Stimulated activated CD4-positive, alpha-beta T cell treated with anti-CD3 and anti-CD28 coated beads, Interleukin-12 subunit alpha, Interleukin-12 subunit beta, amount 100 ng/mL, for 48 hours (primary cell): Measurements from ENCODE around the gene CSDE1.

ENCODE experiments used
- DNase-seq, 3 donors: peaks; one replicate each; pipeline ENCODE4 v3.0.0-alpha.2; 2020; ENCODE audit warnings: low read depth in 2 of 3, low spot score in 1 of 3

The CSDE1 gene

DNA sequence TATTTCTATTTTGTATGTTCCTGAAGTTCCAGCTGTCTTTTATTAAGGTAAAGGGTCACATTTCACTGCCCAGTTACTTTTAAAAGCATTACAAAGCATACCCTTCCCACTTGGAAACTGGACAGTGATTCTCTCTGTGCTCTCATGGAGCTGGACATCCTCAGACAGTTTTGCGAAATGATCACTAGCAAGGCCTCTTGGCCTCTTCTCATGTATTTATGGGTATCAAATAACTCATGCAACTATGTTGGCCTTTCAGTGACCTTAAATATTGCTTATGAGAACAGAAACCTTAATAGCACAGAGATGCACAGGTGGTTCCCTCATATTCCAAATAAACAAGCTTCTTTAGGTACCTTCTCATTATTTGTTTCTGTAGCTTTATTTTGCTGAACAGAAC lies 54.5 kb downstream of the CSDE1 start:
- no peak for DNase-seq

- DNase-seq, result no peak
These were observed 55.0 kb downstream of the CSDE1 start for GRCh38 chr1:114702737-114703136.

GRCh38 chr1:114701931-114702330 lies 55.9 kb downstream of the CSDE1 start:
- DNase-seq, result no peak

DNA sequence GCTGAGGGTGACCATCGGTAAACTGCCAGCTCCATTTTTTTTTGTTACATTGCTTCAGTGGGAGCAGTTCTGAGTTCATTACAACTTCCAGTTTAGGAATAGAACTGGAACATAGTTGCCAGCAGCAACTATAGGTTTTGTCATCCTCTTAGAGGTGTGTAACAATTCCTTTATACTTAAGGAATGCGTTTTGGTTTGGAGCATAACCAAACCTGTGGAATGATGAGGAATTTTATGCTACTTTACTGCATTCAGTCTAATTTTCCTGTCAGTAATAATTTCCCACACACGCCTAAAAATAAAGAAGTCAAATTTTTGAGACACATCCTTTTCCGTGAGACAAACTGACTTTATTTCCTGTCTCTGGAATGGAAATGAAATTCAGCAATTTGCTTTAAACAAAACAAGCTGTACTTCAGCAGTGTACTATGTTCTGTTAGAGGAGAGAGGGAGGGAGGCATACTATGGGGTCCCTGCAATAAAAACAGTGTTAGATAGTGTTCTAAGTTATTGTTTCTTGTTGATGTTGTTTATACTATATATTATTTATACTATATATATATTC lies 57.7 kb downstream of the CSDE1 start:
- no peak for DNase-seq

- DNase-seq, result no peak
These were observed 61.0 kb downstream of the CSDE1 start for GRCh38 chr1:114696810-114697209.

- no peak for DNase-seq
These were observed 62.2 kb downstream of the CSDE1 start, which contains the start of gene AMPD1 for GRCh38 chr1:114695430-114696058. AMPD1 (minus strand) TSS chr1:114695546; CDS start chr1:114695471, 75 bp downstream.

DNA sequence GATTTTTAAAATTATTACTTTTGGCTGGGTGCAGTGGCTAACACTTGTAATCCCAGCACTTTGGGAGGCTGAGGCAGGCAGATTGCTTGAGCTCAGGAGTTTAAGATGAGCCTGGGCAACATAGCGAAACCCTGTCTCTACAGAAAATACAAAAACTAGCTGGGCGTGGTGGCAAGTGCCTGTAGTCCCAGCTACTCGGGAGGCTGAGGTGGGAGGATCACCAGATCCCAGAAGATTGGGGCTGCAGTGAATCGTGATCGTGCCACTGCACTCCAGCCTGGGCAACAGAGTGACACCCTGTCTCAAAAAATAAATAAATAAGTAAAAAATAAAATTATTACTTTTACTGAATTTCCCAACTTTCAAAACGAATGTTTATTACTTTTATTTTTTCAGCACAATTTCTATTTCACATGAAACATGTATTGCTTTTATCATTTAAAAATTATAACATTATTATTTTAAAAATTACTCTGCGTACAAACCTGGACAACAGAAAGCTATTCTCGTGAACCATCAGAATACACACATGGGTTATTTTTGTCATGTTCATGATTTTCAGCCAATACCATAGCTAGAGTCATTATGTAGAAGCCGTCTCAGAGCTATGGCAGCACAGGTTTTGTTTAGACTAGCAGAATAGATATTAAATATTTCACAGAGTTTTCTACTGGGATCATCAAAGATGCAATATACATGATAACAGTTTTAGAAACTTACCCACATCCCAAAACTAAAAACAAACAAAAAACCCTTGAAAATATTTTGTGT lies 63.1 kb downstream of the CSDE1 start:
- DNase-seq, result no peak

DNA sequence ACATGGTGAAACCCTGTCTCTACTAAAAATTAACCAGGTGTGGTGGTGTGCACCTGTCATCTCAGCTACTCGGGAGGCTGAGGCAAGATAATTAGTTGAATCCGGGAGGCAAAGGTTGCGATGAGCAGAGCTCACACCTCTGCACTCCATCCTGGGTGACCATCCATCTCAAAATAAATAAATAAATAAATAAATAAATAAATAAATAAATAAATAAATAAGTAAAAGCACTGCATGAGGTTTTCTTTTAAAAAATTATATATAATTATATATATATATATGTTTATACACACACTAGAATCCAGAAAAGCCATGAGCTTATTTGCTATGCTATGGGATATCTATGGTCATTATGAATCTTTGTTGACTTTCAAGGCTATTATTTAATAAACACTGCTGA lies 64.8 kb downstream of the CSDE1 start:
- no peak for DNase-seq

GRCh38 chr1:114691061-114691460 lies 66.7 kb downstream of the CSDE1 start:
- DNase-seq, result no peak

- DNase-seq, result no peak
These were observed 67.6 kb downstream of the CSDE1 start for GRCh38 chr1:114690148-114690547.

GRCh38 chr1:114688526-114688925 lies 69.3 kb downstream of the CSDE1 start:
- DNase-seq, result no peak

GRCh38 chr1:114685851-114686250 lies 71.9 kb downstream of the CSDE1 start:
- DNase-seq, result no peak

DNA sequence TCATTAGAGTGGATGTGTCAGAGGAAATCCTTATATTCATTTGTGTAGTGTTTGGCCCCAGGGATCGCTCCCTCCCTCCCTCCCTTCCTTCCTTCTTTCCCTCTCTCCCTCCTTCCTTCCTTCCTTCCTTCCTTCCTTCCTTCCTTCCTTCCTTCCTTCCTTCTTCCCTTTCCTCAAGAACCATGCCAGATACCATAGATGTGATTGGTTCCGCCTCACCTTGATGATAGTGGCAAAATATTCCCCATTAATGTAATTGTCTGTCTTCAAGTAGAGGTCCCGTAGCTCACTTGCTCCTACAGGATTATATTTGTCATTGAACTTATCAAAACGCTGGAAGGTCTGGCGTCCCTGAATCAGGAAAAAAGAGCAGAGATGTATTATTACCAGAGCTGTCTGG lies 80.1 kb downstream of the CSDE1 start:
- DNase-seq, result no peak

DNA sequence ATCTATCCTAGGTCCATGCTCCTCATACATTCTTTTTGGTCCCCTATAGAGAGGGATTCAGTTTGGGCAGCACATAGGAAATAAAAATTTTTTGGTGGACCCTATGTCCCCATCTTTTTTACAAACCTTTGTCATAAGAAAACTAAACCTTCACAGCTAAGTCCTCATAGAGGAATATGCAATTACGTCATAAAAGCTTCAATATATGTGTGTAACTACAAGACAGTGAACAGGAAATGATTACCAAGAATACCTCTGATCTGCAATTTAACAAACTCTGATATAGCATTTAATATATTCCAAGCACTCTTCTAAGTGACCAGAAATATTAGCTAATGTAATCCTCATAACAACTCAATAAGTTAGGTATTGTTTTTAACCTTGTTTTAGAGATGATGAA lies 81.7 kb downstream of the CSDE1 start:
- DNase-seq, result no peak

- no peak for DNase-seq
These were observed 85.9 kb downstream of the CSDE1 start for GRCh38 chr1:114671939-114672275.

DNA sequence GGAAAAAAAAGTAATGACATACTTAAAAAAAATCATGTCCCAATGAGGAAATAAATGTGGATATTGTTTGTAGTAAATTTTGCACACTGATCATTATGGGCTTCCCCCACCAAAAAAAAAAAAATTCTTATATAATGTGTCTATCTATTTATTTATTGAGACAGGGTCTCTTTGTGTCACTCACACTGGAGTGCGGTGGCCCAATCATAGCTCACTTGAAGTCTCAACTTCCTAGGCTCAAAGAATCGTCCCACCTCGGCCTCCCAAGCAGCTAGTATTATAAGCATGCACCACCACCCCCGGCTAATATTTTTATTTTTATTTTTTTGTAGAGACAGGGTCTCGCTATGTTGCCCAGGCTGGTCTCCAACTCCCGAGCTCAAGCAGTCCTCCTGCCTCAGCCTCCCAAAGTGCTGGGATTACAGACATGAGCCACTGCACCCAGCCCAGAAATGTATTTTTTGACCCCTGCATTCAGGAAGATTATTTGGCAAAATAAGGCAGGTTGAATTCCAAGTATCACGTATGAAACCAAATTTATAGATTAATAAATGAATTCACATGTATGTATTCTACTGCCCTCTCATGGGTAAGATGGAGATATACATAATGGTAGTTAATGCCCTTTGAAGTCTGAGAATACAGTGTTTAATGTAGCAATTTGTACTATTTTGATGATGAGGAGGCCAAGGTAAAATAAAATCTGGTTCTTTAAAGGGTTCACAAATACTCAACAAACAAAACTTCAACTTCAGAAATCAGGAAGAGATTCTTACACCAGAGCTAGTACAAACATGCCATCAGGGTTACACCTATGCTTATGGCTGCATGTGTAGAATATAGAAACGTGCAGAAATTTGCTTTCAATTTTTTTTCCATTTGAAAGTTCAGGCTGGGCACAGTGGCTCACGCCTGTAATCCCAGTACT lies 86.5 kb downstream of the CSDE1 start:
- no peak for DNase-seq

- DNase-seq, result peak; percentile 72 to 87 (median 81)
These were observed 87.4 kb downstream of the CSDE1 start for GRCh38 chr1:114670083-114671010.

GRCh38 chr1:114669562-114670082 lies 88.2 kb downstream of the CSDE1 start, which contains the start of gene DENND2C:
DENND2C (minus strand) TSS chr1:114670049; CDS start chr1:114625984, 44,065 bp downstream.
- DNase-seq, result no peak

DNA sequence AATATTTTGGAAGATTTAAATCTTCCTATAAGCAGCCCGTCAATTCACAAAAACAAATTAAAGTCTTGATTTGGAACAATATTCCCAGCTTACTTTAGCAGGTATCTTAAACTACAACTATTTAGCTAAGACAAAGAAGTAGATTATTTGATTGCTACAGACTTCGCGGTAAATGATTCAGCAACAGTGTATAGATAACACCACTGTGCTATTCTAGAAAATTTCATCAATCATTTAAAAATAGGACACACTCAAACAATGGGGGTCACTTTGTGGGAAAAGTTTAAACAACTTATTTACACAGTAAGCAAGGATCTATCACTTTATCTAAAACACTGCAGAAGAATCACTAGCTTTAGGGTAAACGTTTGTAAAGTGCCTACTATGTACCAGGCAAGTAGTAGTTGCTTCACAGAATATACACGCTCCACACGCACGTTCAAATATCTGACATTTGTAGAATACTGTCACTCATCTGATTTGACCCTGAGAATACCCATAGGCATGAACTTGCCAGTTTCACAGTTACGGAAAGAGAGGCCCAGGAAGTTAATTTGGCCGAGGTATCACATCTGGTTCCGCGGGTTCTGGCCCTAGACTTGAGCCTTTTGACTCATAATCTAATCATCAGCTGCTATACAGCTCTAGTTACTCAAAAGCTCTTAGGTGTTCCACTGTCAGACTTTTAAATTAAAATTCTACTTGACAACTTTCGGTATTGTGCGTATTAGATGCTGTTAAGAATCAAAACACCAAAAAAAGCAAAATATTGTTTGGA lies 88.8 kb downstream of the CSDE1 start:
- no peak for DNase-seq
